Tongue (tissue), 2 donors: ENCODE results near the gene KLRC3. TPM values are rescaled to one million over a fixed set of nuclear protein-coding genes. Genes with fewer than 3 reads are reported as not detected.
"Not testable (repeated sequence)": the region's sequence is repeated elsewhere in the genome, so short reads cannot be mapped to it uniquely, and the experiment has no call there.

Experiments
- DNase-seq: peaks from one replicate; pipeline ENCODE4 v3.0.0-alpha.2; 2015
- total RNA-seq: library from RNA; depleted of rRNA; stranded (reverse); fragments of >200 nt; gene quantifications from one replicate; pipeline ENCODE4 v1.2.3, GENCODE V29; 2014

KLRC3 gene
- total RNA-seq, result 0.41 TPM

DNA sequence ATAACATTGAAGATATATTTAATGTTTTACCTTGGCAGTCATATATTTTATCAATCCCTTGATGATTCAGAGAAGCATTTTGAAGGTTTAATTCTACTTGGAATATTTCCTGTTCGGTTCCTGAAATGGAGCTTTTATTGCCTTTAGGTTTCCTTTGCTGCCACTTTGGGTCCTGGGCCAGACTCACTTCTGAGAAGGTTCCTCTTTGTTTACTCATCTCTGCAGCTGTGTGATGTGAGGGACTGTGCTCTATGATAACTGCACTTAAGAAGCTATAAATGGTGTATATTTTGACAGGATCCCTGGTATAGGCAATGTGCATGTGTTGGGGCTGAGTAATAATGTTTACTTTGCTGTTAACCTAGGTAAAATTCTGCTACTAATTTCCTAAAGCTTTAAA is at the start of gene KLRC3:
TSS of gene KLRC3 (minus strand) at position 262 of the 400 bp plus-strand sequence. CDS start at position 217, 45 bp downstream.
- DNase-seq, result not testable (repeated sequence)

DNA sequence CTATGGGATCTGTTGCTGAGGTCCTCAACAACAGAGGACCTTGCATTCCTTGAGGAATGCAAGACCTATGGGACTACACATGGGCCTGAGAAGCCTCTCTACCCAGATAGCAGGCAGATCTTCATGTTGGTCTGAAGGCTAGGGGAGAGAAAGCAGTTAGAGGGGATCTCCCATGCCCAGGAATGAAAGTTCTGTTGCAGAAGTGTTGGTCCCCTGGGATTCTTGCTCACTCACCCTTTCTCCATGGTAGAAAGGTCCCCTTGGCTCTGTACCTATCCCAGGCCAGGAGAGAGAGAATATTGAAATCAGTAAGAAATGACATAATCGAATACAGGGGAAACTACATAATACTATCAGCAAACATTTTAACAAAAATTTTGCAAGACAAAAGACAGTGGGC is 49.3 kb upstream of the KLRC3 start:
- DNase-seq, result no peak

DNA sequence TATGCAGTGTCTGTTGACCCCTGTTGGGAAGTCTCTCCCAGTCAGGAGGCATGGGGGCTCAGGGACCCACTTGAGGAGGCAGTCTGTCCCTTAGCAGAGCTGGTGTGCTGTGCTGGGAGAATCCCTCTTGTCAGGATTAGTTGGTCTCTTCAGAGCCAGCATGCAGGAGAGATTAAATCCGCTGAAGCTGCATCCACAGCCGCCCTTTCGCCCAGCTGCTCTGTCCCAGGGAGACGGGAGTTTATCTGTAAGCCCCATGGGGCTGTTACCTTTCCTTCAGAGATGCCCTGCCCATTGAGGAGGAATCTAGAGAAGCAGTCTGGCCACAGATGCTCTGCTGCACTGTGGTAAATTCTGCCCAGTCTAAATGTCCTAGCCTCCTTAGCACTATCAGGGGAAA is 45.9 kb upstream of the KLRC3 start:
- no peak for DNase-seq

DNA sequence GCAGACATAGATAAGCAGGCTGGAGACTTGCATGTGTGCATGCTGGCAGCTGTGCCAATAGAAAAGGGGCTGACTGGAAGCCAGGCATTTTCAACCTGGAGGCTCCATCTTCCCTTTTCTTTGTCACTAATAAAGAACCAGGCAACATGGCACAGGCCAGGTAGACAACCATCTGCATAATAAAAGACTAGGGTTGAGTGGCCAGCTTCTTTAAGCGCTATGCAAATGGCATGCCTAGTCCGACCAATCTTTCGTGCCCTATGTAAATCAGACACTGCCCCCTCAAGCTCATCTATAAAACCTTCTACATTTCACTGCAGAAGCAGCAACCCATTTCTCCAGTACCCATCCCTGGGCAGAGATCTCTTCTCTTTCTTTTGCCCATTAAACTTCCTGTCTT is 37.4 kb upstream of the KLRC3 start:
- no peak for DNase-seq

DNA sequence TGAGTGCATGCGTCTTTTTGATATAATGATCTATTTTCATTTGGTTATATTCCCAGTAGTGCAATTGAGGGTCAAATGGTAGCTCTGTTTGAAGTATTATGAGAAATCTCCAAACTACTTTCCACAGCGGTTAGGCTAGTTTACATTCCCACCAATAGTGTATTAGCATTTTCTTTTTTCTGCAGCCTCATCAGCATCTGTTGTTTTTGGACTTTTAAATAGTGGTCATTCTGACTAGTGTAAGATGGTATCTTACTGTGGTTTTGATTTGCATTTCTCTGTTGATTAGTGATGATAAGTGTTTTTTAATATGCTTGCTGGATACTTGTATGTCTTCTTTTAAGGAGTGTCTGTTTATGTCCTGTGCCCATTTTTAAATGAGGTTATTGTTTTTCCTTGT is 36.5 kb upstream of the KLRC3 start:
- DNase-seq, result no peak

DNA sequence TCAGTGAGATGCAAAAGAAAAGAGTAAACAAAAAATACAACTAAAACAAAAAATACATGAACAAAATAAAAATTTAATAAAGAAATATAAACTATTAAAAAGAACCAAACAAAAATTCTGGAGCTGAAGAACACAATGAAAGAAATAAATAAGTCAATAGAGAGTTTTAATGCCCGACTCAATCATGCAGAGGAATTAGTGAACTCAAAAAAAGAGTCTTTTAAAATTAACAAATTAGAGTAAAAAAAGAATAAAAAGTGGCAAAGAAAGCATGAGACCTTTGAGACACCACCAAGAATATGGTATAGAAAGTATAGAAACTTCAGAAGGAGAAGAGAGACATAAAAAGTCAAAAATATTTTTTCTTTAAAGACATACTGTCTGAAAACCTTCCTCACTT is 35.4 kb upstream of the KLRC3 start:
- no peak for DNase-seq

DNA sequence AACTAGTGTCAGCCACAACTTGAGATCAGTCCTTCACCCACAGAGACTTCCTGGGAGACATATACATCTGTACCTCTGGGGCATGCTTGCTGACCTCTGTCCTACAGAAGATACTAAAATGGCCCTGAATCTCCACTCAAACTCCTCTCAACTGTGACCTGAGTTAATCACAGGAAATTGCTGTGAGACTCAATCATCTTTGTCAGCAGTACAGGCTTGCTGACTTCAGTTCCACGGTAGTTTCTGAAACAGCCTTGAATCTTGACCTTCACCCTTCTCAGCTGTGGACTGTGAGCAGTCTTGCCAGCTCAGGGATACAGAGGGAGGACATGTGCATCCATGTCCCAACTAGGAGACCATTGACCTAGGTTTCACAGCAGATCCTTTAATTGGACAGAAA is 34.1 kb upstream of the KLRC3 start:
- DNase-seq, result no peak

DNA sequence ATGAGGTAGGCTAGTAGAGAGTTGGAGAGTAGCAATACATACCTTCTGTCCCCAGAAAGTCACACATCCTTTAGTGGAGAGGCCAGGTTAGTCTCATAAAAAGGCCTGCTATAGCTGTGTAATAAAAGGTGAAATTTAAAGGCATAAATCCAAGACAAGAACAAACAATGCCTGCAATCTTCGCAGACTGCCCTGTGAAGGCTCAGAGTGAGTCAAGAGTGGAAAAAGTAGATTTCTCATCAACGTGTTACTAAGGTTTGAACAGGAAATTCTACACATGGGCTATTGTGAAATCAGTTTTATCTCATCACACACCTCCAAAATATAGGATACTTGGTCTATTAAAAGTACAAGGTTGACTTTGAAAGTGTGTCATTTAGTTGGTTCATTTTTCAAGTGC is 32.8 kb upstream of the KLRC3 start, which contains the start of gene KLRC1:
TSS of gene KLRC1 (minus strand) at position 222 of the 400 bp plus-strand sequence. CDS start 2,221 bp downstream, outside the sequence.
- DNase-seq, result no peak

DNA sequence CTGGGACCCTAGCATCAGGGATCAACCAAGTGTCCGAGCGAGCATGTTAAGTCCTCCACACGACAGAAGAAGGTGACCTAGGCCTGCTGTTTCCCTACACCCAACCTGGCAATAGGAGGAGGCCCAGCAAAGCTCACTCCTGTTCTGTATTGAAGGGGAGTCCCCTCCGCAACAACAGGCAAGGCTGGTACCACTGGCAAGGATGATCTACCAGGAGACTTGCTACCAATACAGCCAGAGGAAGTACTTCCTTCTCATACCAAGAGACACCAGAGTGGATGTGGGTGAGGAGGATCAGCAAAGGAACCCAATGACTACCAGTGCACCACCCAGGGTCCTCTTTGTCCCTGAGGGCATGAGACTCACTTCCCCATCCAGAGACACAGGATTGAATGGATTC is 27.8 kb upstream of the KLRC3 start:
- no peak for DNase-seq

DNA sequence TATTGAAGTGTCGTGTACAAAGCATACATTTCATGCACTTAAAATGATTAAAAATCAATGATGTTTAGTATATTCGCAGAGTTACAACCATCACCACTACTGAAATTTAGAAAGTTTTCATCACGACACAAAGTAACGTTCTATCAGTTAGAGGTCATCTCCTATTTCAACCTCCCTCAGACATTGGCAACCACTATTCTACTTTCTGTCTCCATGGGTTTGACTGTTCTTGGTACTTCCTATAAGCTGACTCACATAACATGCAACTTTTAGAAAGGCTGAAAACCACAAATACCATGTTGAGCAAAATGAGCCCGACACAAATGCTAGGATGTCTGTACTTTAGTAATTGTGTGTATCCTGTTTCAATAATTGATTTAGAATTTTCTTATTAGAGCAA is 25.7 kb upstream of the KLRC3 start:
- not testable (repeated sequence) for DNase-seq

DNA sequence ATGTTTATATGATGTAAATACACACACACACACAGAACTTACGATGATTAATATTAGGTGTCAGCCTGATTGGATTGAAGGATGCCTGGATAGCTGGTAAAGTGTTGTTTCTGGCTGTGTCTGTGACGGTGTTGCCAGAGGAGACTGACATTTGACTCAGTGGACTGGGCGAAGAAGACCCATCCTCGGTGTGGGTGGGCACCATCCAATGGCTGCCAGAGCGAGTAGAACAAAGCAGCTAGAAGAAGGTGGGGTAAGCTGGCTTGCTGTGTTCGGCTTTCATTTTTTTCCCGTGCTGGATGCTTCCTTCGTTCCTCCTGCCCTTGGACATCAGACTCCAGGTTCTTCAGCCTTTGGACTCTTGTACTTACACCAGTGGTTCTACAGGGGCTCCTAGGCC is 20.7 kb upstream of the KLRC3 start:
- not testable (repeated sequence) for DNase-seq

DNA sequence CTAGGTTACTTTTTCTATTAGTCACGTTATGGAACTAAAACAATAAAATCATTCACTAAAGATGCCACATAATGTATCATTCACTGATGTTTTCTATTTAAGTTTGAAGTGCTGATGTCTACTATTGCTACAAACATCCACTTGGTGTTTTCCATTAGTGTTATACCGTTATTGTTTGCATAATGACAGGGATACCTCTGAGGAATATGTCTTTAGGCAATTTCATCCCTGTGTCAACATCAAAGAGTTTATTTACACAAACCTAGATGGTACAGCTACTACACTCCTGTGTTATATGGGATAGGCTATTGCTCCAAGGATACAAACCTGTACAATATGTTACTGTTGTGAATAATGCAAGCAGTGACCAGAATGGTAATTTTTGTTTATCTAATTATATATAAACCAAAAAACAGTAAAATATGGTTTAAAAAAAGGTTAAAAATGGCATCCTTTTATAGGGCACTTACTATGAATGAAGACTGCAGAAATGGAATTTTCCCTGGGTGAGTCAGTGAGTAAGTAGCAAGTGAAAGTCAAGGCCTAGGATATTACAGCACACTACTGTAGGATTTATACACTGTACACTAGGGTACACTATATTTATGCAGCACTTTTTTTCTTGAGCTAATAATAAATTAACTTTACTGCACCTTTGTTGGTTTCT is 19.3 kb upstream of the KLRC3 start:
- DNase-seq, result not testable (repeated sequence)

DNA sequence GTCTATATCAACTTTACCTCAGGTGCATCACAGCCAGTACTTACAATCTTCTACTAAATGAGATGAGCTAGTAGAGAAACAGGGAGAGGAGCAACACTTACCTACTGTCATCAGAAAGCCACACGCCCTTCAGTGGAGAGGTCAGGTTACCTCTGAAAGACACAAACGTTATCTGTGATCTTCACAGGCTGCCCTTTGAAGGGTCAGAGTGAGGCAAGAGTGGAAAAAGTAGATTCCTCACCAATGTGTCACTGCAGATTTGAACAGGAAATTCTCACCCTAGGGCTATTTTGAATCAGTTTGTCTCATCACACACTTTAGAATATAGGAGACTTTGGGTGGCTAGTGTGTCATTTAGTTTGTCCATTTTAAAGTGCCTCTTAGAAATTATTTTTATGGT is 17.2 kb upstream of the KLRC3 start:
- DNase-seq, result not testable (repeated sequence)

DNA sequence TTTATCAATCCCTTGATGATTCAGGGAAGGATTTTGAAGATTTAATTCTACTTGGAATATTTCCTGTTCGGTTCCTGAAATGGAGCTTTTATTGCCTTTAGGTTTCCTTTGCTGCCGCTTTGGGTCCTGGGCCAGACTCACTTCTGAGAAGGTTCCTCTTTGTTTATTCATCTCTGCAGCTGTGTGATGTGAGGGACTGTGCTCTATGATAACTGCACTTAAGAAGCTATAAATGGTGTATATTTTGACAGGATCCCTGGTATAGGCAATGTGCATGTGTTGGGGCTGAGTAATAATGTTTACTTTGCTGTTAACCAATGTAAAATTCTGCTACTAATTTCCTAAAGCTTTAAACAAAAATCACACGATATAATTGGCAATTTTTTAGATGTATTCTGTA is 15.4 kb upstream of the KLRC3 start, which contains the start of gene KLRC2:
TSS of gene KLRC2 (minus strand) at position 195 of the 400 bp plus-strand sequence. CDS start at position 171, 24 bp downstream.
- DNase-seq, result not testable (repeated sequence)

DNA sequence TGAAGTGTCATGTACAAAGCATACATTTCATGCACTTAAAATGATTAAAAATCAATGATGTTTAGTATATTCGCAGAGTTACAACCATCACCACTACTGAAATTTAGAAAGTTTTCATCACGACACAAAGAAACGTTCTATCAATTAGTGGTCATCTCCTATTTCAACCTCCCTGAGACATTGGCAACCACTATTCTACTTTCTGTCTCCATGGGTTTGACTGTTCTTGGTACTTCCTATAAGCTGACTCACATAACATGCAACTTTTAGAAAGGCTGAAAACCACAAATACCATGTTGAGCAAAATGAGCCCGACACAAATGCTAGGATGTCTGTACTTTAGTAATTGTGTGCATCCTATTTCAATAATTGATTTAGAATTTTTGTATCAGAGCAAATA is 10.2 kb upstream of the KLRC3 start:
- DNase-seq, result not testable (repeated sequence)

DNA sequence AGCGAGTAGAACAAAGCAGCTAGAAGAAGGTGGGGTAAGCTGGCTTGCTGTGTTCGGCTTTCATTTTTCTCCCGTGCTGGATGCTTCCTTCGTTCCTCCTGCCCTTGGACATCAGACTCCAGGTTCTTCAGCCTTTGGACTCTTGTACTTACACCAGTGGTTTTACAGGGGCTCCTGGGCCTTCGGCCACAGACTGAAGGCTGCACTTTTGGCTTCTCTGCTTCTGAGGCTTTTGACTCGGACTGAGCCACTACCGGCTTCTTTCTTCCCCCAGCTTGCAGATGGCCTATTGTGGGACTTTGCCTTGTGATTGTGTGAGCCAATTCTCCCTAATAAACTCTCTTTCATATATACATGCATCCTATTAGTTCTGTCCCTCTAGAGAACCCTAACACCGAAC is 5.5 kb upstream of the KLRC3 start:
- DNase-seq, result not testable (repeated sequence)

DNA sequence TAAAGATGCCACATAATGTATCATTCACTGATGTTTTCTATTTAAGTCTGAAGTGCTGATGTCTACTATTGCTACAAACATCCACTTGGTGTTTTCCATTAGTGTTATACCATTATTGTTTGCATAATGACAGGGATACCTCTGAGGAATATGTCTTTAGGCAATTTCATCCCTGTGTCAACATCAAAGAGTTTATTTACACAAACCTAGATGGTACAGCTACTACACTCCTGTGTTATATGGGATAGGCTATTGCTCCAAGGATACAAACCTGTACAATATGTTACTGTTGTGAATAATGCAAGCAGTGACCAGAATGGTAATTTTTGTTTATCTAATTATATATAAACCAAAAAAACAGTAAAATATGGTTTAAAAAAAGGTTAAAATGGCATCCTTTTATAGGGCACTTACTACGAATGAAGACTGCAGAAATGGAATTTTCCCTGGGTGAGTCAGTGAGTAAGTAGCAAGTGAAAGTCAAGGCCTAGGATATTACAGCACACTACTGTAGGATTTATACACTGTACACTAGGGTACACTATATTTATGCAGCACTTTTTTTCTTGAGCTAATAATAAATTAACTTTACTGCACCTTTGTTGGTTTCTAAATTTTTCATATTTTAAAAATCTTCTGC is 4.0 kb upstream of the KLRC3 start:
- not testable (repeated sequence) for DNase-seq

DNA sequence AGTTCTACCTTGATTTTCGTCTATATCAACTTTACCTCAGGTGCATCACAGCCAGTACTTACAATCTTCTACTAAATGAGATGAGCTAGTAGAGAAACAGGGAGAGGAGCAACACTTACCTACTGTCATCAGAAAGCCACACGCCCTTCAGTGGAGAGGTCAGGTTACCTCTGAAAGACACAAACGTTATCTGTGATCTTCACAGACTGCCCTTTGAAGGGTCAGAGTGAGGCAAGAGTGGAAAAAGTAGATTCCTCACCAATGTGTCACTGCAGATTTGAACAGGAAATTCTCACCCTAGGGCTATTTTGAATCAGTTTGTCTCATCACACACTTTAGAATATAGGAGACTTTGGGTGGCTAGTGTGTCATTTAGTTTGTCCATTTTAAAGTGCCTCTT is 1.8 kb upstream of the KLRC3 start:
- not testable (repeated sequence) for DNase-seq

DNA sequence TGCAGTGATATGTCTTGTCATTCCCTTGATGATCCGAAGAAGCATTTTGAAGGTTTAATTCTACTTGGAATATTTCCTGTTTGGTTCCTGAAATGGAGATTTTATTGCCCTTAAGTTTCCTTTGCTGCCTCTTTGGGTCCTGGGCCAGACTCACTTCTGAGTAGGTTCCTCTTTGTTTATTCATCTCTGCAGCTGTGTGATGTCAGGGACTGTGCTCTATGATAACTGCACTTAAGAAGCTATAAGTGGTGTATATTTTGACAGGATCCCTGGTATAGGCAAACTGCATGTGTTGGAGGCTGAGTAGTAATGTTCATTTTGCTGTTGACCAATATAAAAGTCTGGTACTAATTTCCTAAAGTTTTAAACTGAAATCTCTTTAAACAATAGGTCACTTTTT is 11.0 kb downstream of the KLRC3 start, which contains the start of gene KLRC4:
TSS of gene KLRC4 (minus strand) at position 366 of the 400 bp plus-strand sequence. CDS start at position 184, 182 bp downstream.
- no peak for DNase-seq

DNA sequence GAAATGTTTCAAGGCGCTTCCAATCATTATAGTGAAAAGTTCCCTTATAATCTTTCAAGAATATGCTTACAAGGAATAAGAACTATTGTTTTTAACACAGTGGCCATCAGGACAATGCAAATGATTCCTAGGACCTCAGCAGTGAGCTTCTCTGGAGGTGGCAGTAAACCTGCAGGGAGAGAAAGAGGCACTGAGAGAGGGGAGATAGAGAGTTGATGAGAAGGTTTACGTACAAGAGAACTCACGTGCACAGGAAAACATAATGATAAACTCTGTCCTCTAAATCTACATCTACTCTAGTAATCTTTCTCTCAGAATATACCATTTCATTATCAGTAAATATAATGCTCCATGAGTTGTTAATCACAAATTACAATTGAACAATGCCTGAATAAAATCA is 11.6 kb downstream of the KLRC3 start:
- DNase-seq, result no peak

DNA sequence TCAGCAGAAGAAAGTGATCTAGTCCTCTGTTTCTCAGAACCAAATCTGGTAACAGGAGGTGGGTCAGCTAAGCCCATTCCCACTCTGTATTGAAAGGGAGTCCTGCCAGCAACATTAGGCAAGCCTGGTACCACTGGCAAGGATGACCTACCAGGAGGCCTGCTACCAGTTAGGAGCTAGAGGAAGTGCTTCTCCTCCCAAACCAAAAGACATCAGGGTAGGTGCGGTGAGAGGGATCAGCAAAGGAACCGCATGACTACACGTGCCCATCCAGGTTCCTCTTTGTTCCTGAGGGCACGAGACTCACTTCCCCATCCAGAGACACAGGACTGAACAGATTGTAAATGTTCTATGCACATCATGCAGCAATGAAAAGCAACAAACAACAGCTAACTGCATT is 13.7 kb downstream of the KLRC3 start:
- DNase-seq, result no peak

DNA sequence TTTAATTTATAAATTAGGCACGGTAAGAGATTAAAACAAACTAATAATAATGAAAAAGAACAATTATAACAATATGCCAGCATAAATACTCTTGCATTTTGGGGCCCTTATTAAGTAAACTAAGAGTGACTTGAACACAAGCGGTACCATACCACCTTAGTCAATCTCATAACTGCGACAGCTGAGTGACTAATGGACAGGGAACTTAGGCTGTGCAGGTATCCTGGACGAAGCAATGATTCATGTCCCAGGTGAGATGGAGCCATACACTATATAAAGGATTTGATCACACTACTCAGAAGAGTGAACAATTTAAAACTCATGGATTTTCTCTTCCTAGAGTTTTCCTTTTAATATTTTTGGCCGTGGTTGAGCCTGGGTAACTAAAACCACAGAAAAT is 15.1 kb downstream of the KLRC3 start:
- no peak for DNase-seq

DNA sequence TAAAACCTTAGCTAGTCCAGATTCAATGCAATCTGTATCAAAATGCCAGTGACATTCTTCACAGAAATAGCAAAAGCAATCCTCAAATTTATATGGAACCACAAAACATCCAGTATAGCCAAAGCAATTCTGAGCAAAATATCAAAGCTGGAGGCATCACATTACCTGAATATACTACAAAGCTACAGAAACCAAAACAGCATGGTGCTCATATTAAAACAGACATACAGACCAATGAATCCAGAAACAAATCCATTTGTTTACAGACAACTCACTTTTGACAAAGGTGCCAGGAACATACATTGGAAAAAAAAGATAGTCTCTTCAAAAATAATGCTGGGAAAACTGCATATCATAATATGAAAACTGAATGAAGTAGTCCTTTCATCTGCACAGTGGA is 15.6 kb downstream of the KLRC3 start:
- no peak for DNase-seq

DNA sequence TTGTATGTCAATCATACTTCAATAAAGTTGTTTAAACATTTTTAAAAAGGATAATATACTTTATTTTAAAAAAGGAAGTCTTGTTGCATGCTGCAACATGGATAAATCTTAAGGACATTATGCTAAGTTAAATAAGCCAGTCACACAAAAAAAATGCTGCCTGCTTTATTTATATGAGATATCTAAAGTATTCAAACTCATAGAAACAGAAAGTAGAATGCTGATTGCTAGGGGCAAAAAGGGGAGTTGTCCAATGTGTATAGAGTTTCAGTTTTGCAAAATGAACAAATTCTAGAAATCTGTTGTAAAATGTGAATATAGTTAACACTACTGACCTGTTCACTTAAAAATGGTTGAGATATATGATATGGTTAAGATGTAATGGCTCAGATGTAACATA is 19.6 kb downstream of the KLRC3 start:
- DNase-seq, result no peak
